Nephron progenitor cell (in vitro differentiated cells): ENCODE results near the gene SLC25A12.
A peak's percentile ranks its signal among the peaks of the same experiment; 100 is the strongest.
"Not testable (repeated sequence)": the region's sequence is repeated elsewhere in the genome, so short reads cannot be mapped to it uniquely, and the experiment has no call there.

Experiments
- DNase-seq: peaks from one replicate; pipeline ENCODE4 v3.0.0; 2021
- H3K27ac Mint-ChIP-seq: 2 replicates; pipeline ENCODE4 v1.8.0; 2021; ENCODE audit warnings: mild to moderate bottlenecking, moderate library complexity, mixed read lengths
- H3K27me3 Mint-ChIP-seq: 2 replicates; pipeline ENCODE4 v1.8.0; 2021; ENCODE audit warnings: mild to moderate bottlenecking, low read depth, mixed read lengths; ENCODE audit not compliant: poor library complexity
- H3K36me3 Mint-ChIP-seq: 2 replicates; pipeline ENCODE4 v1.8.0; 2021; ENCODE audit warnings: low read depth, mixed read lengths
- H3K4me1 Mint-ChIP-seq: 2 replicates; pipeline ENCODE4 v1.8.0; 2021; ENCODE audit warnings: mixed read lengths
- H3K4me3 Mint-ChIP-seq: 2 replicates; pipeline ENCODE4 v1.8.0; 2021; ENCODE audit warnings: mild to moderate bottlenecking, moderate library complexity, mixed read lengths
- H3K9me3 Mint-ChIP-seq: 2 replicates; pipeline ENCODE4 v1.8.0; 2021; ENCODE audit warnings: mild to moderate bottlenecking, moderate library complexity, mixed read lengths
- CTCF ChIP-seq: fragments of 200-600 bp; sonication (generic); IDR thresholded peaks from 2 replicates; pipeline ENCODE4 v1.5.0; 2021; ENCODE audit warnings: antibody characterized with exemption

The SLC25A12 gene

GRCh38 chr2:171913517-171913916 lies 19.5 kb upstream of the SLC25A12 start:
- TF ChIP-seq CTCF = no peak
- no peak for DNase-seq
- Mint-ChIP-seq H3K36me3 (no peaks in the 10 kb centered on the region), H3K27me3 (peaks cover 4% of the 10 kb centered on the region), H3K4me1 (no peaks in the 10 kb centered on the region), H3K4me3 (no peak overlapping the region), H3K27ac (peak overlapping the region; percentile 31), H3K9me3 (peaks cover 6% of the 10 kb centered on the region)

- Mint-ChIP-seq H3K4me1 (no peaks in the 10 kb centered on the region), H3K36me3 (no peaks in the 10 kb centered on the region), H3K27ac (no peak overlapping the region), H3K4me3 (no peak overlapping the region), H3K9me3 (peaks cover 6% of the 10 kb centered on the region), H3K27me3 (peaks cover 12% of the 10 kb centered on the region)
- TF ChIP-seq CTCF = no peak
- DNase-seq = no peak
Measured at GRCh38 chr2:171910494-171910893, 16.4 kb upstream of the SLC25A12 start.

- peaks cover 17% of the 10 kb centered on the region for H3K27me3 Mint-ChIP-seq
- no peak for DNase-seq
- H3K36me3 Mint-ChIP-seq = no peaks in the 10 kb centered on the region
- no peak for TF ChIP-seq CTCF
- H3K4me1 Mint-ChIP-seq = no peaks in the 10 kb centered on the region
- H3K4me3 Mint-ChIP-seq = no peak overlapping the region
- H3K27ac Mint-ChIP-seq = no peak overlapping the region
- peaks cover 6% of the 10 kb centered on the region for H3K9me3 Mint-ChIP-seq
Measured at GRCh38 chr2:171909266-171909665, 15.2 kb upstream of the SLC25A12 start.

- peaks cover 17% of the 10 kb centered on the region for H3K27me3 Mint-ChIP-seq
- no peak overlapping the region for H3K27ac Mint-ChIP-seq
- no peak for TF ChIP-seq CTCF
- H3K4me1 Mint-ChIP-seq = no peaks in the 10 kb centered on the region
- no peaks in the 10 kb centered on the region for H3K36me3 Mint-ChIP-seq
- no peak for DNase-seq
- no peak overlapping the region for H3K4me3 Mint-ChIP-seq
- H3K9me3 Mint-ChIP-seq = peaks cover 6% of the 10 kb centered on the region
Measured at GRCh38 chr2:171908235-171908634, 14.2 kb upstream of the SLC25A12 start.

DNA sequence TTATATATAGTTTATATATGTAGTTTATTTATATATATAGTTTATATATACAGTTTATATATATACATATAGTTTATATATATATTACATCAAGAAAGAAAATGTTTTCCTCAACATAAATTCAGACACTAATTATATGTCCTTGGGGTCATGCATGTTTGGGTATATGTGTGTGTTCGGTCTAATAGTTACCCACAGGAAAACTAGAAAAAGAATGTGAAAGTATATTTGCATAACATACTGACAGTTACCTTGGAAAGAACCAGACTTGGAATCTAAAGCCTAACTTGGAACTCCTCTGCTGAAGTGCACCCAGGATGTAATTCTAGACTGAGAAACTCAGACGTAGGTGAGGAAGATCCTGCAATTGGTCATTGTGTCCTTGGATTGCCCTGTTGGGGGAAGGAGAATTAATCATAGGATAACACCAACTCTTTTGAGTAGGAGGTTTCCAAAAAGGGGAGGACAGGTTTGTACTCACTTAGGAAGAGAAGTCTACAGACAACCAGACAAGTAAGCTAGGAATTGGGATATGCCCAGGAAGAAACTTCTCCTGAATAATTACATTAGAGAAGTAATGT lies 8.9 kb upstream of the SLC25A12 start:
- DNase-seq = no peak
- TF ChIP-seq CTCF = no peak
- Mint-ChIP-seq H3K27ac (no peak overlapping the region), H3K4me3 (no peak overlapping the region), H3K36me3 (no peaks in the 10 kb centered on the region), H3K27me3 (peaks cover 13% of the 10 kb centered on the region), H3K9me3 (peaks cover 14% of the 10 kb centered on the region), H3K4me1 (no peaks in the 10 kb centered on the region)

DNA sequence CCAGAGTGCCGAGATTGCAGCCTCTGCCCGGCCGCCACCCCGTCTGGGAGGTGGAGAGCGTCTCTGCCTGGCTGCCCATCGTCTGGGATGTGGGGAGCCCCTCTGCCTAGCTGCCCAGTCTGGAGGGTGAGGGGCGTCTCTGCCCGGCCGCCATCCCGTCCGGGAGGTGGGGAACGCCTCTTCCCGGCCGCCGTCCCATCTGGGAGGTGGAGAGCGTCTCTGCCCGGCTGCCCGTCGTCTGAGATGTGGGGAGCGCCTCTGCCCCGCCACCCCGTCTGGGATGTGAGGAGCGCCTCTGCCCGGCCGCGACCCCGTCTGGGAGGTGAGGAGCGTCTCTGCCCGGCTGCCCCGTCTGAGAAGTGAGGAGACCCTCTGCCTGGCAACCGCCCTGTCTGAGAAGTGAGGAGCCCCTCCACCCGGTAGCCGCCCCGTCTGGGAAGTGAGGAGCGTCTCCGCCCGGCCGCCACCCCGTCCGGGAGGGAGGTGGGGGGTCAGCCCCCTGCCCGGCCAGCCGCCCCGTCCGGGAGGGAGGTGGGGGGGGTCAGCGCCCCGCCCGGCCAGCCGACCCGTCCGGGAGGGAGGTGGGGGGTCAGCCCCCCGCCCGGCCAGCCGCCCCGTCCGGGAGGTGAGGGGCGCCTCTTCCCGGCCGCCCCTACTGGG lies 5.7 kb upstream of the SLC25A12 start:
- H3K36me3 Mint-ChIP-seq, H3K27me3 Mint-ChIP-seq, DNase-seq, H3K4me1 Mint-ChIP-seq, H3K4me3 Mint-ChIP-seq, H3K27ac Mint-ChIP-seq: not testable (repeated sequence)
- peaks cover 20% of the 10 kb centered on the region for H3K9me3 Mint-ChIP-seq
